ENCODE results near the gene KCNAB2. TPM values are rescaled to one million over a fixed set of nuclear protein-coding genes. Genes with fewer than 3 reads are reported as not detected.

The KCNAB2 gene
- total RNA-seq, 1 donor from 2014 or later, result 3.3 TPM

- no peak overlapping the region for H3K4me3 ChIP-seq (ENCODE audit: low read depth, low read length)
- TF ChIP-seq, protein P1, sequence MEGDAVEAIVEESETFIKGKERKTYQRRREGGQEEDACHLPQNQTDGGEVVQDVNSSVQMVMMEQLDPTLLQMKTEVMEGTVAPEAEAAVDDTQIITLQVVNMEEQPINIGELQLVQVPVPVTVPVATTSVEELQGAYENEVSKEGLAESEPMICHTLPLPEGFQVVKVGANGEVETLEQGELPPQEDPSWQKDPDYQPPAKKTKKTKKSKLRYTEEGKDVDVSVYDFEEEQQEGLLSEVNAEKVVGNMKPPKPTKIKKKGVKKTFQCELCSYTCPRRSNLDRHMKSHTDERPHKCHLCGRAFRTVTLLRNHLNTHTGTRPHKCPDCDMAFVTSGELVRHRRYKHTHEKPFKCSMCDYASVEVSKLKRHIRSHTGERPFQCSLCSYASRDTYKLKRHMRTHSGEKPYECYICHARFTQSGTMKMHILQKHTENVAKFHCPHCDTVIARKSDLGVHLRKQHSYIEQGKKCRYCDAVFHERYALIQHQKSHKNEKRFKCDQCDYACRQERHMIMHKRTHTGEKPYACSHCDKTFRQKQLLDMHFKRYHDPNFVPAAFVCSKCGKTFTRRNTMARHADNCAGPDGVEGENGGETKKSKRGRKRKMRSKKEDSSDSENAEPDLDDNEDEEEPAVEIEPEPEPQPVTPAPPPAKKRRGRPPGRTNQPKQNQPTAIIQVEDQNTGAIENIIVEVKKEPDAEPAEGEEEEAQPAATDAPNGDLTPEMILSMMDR (conservative IDR thresholded peaks at IDR 0.05; ENCODE audit: low read depth, low read length), result no peak
- no peak for DNase-seq (ENCODE audit: low read depth)
These were observed 582 bp upstream of the KCNAB2 start for GRCh38 chr1:6045110-6045502.

GRCh38 chr1:6046279-6046678 is 591 bp downstream of the KCNAB2 start:
- TF ChIP-seq, protein P1 (conservative IDR thresholded peaks at IDR 0.05; ENCODE audit: low read depth, low read length), result no peak

DNA sequence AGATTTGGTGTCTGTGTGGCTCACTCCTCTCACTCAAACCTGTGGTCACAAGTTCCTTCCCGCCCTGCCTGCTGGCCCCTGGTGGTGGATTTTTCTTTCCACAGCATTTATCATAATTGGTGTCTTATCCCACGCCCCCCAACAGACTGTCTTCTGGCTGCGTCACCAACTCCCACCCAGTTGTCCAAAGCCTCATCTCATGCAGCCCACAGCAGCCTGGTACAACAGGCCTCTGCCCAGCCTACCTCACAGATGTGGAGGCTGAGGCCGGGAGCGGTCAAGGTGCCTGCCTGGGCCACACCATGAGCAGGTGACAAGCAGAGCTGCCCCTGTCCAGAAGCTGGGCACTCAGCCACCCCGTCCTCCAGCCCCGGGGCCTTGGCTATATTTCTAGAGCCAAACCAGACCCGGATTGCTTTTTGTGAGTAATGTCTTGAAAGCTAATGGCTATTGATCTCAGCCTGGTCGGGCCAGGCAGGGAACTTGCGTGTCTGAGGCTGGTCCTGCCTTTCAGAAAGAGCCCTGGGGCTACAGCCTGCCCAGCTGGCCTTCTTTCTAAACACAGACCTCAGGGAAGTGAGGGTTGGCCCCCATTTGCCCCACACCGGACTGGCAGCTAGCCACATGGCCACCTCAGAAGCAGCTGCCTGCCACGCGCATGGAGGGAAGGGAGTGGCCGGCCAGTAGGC is 2.6 kb downstream of the KCNAB2 start:
- TF ChIP-seq, protein P1 (conservative IDR thresholded peaks at IDR 0.05; ENCODE audit: low read depth, low read length), result no peak
- DNase-seq (ENCODE audit: low read depth), result no peak
- no peak overlapping the region for H3K4me3 ChIP-seq (ENCODE audit: low read depth, low read length)

More at GRCh38 chr1:6046279-6046678, 591 bp downstream of the KCNAB2 start:
- no peak for DNase-seq (ENCODE audit: low read depth)
- H3K4me3 ChIP-seq (ENCODE audit: low read depth, low read length), result no peak overlapping the region

- DNase-seq (ENCODE audit: low read depth), result no peak
- H3K4me3 ChIP-seq (ENCODE audit: low read depth, low read length), result no peak overlapping the region
- TF ChIP-seq, protein P1 (conservative IDR thresholded peaks at IDR 0.05; ENCODE audit: low read depth, low read length), result no peak
These were observed 3.7 kb downstream of the KCNAB2 start for GRCh38 chr1:6049419-6049818.

GRCh38 chr1:6051423-6051822 is 5.7 kb downstream of the KCNAB2 start:
- TF ChIP-seq, protein P1 (conservative IDR thresholded peaks at IDR 0.05; ENCODE audit: low read depth, low read length), result no peak
- no peak for DNase-seq (ENCODE audit: low read depth)
- no peak overlapping the region for H3K4me3 ChIP-seq (ENCODE audit: low read depth, low read length)

DNA sequence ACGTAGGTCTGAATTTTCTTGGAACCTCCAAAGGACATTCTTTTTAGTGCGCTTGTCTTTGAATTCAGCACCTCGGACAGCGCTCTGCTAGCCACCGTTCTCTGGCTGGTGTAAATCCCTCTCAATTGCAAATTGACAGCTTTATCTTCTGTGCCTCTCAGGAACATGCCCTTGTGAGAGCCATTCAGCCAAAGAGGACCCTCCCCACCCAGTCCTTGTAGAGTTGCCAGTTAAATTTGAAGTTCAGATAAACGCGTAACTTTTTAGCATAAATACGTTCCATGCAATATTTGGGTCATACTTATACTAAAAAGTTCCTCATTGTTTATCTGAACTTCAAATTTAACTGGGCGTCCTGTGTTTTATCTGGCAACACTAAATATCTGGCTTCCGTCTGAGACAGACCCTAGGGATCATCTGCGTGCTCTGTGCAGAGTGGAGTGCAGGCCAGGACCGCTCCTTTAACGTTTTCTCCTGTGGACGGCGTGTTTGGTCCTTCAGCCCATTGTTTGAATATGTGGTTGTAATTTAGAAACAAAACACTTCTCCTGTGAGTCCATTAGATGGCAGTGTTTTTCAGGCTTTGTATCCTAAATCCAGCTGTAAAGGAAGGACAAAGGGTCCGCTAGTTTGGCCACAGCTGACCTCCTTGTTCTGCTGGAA is 7.0 kb downstream of the KCNAB2 start:
- DNase-seq (ENCODE audit: low read depth), result peak; percentile 13

More for the DNA sequence above, 7.0 kb downstream of the KCNAB2 start:
- TF ChIP-seq, protein P1 (conservative IDR thresholded peaks at IDR 0.05; ENCODE audit: low read depth, low read length), result peak; percentile 51
- H3K4me3 ChIP-seq (ENCODE audit: low read depth, low read length), result no peak overlapping the region

Measured in epithelial cell of proximal tubule (primary cell).